GM18867 (cell line): ENCODE data around the gene GCKR.

Source experiments
- ATAC-seq: cut with Tn5 transposase; IDR thresholded peaks from one replicate; pipeline ENCODE4 v1.9.1; 2021; ENCODE audit warnings: mild to moderate bottlenecking, moderate library complexity; ENCODE audit not compliant: unreplicated experiment

GCKR gene

GRCh38 chr2:27496357-27497287, at the start of gene GCKR:
Gene GCKR (plus strand): TSS chr2:27496839. CDS start chr2:27496905, 66 bp downstream.
- no peak for ATAC-seq

- ATAC-seq: no peak
Observed at GRCh38 chr2:27448381-27448780, 48.3 kb upstream of the GCKR start.

GRCh38 chr2:27451095-27451494, 45.5 kb upstream of the GCKR start:
- ATAC-seq: no peak

GRCh38 chr2:27453968-27454367, 42.7 kb upstream of the GCKR start:
- no peak for ATAC-seq

- ATAC-seq: no peak
Observed at GRCh38 chr2:27461118-27461517, 35.5 kb upstream of the GCKR start.

- ATAC-seq: no peak
Observed at GRCh38 chr2:27464443-27464842, 32.2 kb upstream of the GCKR start.

- ATAC-seq: no peak
Observed at GRCh38 chr2:27471961-27472360, 24.7 kb upstream of the GCKR start.

GRCh38 chr2:27485496-27485895, 11.1 kb upstream of the GCKR start:
- ATAC-seq: no peak

GRCh38 chr2:27489118-27489497, 7.5 kb upstream of the GCKR start:
- peak; percentile 1 for ATAC-seq

GRCh38 chr2:27489498-27490397, 6.9 kb upstream of the GCKR start, which contains the start of gene IFT172:
Gene IFT172 (minus strand): TSS chr2:27489743. CDS start chr2:27489653, 90 bp downstream.
- ATAC-seq: peak; percentile 95

- no peak for ATAC-seq
Observed at GRCh38 chr2:27492557-27492956, 4.1 kb upstream of the GCKR start.

DNA sequence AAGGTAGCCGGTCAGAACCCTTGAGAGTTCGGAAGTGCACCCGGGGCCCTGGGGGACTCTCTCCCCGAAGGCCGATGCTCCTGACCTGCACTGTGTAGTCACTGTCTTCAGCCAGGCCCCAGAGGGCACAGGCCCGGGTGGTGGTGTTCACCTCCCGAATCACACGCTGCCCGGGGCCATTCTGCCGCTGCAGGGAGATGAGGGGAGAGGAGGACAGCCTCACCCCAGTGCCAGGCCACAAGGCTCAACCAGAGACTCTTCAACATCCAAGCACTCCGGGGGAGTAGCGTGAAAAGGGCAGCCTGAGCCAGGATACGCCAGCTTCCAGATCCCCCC, 2.7 kb upstream of the GCKR start:
- no peak for ATAC-seq

GRCh38 chr2:27494284-27494943, 2.2 kb upstream of the GCKR start:
- no peak for ATAC-seq

DNA sequence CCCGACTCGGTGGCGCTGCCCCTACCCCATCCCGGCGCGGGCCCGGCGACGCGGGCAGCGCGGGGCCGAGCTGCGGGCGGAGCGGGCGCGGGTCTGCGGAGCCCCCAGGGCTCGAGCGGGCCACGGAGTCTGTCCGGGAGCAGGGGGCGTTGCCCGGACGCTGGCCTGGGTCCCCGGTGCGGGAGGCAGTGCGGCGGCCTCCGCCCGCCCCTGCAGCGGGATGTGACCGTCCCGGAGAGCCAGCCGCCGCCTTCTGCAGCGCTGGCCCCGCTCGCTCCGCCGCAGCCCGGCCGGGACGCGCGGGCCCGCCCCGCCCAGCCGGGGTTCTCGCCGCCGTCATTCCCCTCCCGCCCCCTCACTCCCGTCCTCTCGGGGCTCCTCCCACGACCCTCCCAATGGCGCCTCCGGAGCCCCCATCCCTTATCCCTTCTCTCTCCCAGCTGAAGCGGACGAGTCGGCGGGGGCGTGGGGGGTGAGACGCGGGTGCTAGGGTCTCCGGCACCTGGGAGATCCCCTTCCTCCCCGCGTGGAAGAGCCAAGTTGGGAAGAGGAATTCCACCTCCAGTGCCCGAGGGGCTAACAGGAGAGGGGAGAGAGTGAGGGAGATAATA, 1.6 kb upstream of the GCKR start, which contains the start of gene FNDC4:
Gene FNDC4, minus strand, starts transcription at position 257 of the 611 bp plus-strand sequence. CDS start 521 bp downstream, outside the sequence.
- ATAC-seq: no peak

DNA sequence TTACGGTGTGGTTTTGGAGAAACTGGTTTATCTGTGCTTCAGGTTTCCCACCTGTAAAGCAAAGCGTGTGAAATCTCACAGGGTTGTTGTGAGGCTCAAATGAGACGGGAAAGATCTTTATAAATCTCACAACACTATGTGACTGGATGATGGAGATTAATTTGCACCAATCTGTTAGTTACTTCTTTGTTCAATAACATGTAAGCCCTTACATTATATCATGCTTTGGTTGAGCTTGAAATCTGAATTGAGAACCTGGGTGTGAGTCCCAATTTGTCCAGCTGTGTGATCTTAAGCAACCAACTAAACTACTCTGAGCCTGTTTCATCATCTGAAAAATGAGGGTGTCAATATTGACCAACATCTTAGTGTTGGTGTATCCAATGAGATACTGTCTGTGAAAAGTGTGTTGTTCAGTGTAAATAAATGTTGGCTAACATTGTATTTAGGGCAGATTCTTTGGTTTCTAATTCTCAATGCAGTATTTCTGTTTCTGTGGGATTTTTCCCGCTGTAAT, 741 bp upstream of the GCKR start:
- no peak for ATAC-seq

DNA sequence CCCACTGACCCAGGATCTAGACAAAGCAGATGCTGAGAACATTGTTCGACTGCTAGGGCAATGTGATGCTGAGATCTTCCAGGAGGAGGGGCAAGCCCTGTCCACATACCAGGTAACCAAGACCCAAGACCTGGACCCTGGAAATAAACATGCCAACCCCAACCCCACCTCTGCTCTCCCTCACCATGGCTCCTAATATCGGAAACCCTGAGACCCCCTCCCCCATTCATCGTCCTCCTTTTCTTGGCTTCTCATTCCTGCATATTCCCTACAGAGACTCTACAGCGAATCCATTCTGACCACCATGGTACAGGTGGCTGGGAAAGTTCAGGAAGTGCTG, 619 bp downstream of the GCKR start:
- no peak for ATAC-seq

- ATAC-seq: no peak
Observed at GRCh38 chr2:27498975-27499374, 2.3 kb downstream of the GCKR start.

- ATAC-seq: no peak
Observed at GRCh38 chr2:27501042-27501441, 4.4 kb downstream of the GCKR start.

GRCh38 chr2:27502142-27502541, 5.5 kb downstream of the GCKR start:
- no peak for ATAC-seq

DNA sequence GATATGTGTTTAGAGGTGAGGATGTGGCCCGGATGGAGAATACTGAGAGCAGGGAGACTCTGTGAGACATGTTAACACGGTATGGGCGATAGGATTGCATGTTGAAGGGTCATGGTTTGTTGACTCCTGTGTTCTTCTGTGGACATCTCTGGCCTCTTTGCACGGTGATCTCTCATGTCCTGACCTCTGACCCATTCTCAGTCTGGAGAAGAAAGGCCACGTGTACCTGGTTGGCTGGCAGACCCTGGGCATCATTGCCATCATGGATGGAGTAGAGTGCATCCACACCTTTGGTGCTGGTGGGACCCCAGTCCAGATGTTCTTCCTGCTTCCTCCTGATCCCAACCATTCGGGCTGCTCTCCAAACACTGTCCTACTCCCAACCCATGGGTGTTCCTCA, 9.9 kb downstream of the GCKR start:
- no peak for ATAC-seq

DNA sequence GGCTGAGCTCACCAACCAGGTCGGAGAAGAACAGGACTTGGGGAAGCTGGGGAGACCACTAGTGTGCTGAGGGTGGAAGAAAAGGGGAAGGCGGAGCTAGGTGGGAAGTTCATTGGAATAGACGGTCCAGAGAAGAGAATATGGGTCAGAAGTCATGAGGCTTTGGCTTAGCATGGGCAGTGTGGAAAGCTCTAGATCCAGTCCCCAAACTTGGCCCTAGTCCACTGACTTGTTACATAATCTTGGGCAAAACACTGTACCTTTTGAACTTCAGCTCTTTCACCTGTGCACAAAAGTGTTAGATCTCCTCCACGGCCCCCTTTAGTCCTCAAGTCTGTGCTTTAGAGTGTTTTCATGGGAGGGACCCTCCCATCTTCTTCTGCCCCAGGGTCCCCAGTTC, 10.7 kb downstream of the GCKR start:
- ATAC-seq: no peak
